ENCODE results near the gene HUNK. TPM values are rescaled to one million over a fixed set of nuclear protein-coding genes. Genes with fewer than 3 reads are reported as not detected.

The HUNK gene
- total and polyA plus RNA-seq, 2 donors from 2014 or later: 2.7 to 17.2 TPM

DNA sequence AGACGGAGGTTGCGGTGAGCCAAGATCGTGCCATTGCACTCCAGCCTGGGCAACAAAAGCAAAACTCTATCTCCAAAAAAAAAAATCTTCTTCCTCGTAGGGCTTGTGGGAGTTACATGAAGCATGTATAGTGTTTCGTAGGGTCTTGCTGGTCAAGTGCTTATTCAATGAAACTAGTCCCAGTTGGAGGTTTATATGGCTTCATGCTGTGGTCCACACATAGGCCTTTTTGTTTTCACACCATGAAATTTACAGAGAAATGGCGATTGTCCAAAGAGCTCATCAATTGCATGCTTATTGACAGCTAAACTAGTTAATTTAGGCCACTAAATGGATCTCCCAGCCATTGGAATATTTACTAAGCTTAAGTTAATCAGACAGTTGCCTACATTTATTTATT lies 29.6 kb downstream of the HUNK start:
- Histone ChIP-seq H3K27ac (ENCODE audit: low read depth in 2 of 2, low read length in 2 of 2) (no peak overlapping the region), H3K36me3 (ENCODE audit: control insufficient read depth in 2 of 3, insufficient read depth in 3 of 3, low read length in 3 of 3) (no peaks in the 10 kb centered on the region), H3K4me3 (ENCODE audit: low read length in 3 of 3) (no peak overlapping the region), H3K4me1 (ENCODE audit: control insufficient read depth in 2 of 3, insufficient read depth in 2 of 3, low read depth in 1 of 3, low read length in 3 of 3) (peaks cover 14 to 22% (median 19%) of the 10 kb centered on the region in 3 donors), H3K27me3 (ENCODE audit: control insufficient read depth, insufficient read depth, low read length) (no peaks in the 10 kb centered on the region), H3K9ac (ENCODE audit: low read length in 3 of 3) (no peak overlapping the region), H3K9me3 (ENCODE audit: control insufficient read depth in 2 of 3, insufficient read depth in 1 of 3, low read length in 3 of 3) (no peaks in the 10 kb centered on the region)
- intact Hi-C loops (cut with DNase I): no loop called here
- TF ChIP-seq CTCF (IDR thresholded peaks at IDR 0.05; ENCODE audit: borderline replicate concordance, extremely low read depth, insufficient read depth): no peak
- FAIRE-seq (no peak), DNase-seq (no peak)

DNA sequence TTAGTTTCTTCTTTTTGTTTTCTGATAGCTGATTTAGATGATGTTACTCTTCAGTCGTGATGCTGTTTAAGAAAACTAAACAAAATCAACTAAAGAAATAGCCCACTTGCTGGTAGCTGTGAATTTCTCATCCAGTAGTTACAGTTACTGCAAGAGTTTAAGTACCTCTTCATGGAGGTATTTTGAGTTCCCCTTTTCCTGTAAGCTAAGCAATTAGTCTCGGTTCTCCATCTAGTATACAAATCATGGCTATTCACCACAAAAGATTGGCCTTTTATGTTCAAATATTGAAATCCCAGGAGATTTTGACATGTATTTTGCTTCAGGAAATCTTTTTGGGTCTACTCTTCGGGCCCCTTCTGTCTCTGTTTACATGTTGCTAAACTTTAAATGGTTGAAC lies 31.1 kb downstream of the HUNK start:
- Histone ChIP-seq H3K27me3 (ENCODE audit: control insufficient read depth, insufficient read depth, low read length) (no peaks in the 10 kb centered on the region), H3K9me3 (ENCODE audit: control insufficient read depth in 2 of 3, insufficient read depth in 1 of 3, low read length in 3 of 3) (no peaks in the 10 kb centered on the region), H3K36me3 (ENCODE audit: control insufficient read depth in 2 of 3, insufficient read depth in 3 of 3, low read length in 3 of 3) (no peaks in the 10 kb centered on the region), H3K4me1 (ENCODE audit: control insufficient read depth in 2 of 3, insufficient read depth in 2 of 3, low read depth in 1 of 3, low read length in 3 of 3) (peaks cover 18 to 22% (median 22%) of the 10 kb centered on the region in 3 donors), H3K4me3 (ENCODE audit: low read length in 3 of 3) (no peak overlapping the region), H3K9ac (ENCODE audit: low read length in 3 of 3) (no peak overlapping the region), H3K27ac (ENCODE audit: low read depth in 2 of 2, low read length in 2 of 2) (no peak overlapping the region)
- FAIRE-seq (no peak), DNase-seq (no peak)
- intact Hi-C loops (cut with DNase I): no loop called here
- TF ChIP-seq CTCF (IDR thresholded peaks at IDR 0.05; ENCODE audit: borderline replicate concordance, extremely low read depth, insufficient read depth): no peak

DNA sequence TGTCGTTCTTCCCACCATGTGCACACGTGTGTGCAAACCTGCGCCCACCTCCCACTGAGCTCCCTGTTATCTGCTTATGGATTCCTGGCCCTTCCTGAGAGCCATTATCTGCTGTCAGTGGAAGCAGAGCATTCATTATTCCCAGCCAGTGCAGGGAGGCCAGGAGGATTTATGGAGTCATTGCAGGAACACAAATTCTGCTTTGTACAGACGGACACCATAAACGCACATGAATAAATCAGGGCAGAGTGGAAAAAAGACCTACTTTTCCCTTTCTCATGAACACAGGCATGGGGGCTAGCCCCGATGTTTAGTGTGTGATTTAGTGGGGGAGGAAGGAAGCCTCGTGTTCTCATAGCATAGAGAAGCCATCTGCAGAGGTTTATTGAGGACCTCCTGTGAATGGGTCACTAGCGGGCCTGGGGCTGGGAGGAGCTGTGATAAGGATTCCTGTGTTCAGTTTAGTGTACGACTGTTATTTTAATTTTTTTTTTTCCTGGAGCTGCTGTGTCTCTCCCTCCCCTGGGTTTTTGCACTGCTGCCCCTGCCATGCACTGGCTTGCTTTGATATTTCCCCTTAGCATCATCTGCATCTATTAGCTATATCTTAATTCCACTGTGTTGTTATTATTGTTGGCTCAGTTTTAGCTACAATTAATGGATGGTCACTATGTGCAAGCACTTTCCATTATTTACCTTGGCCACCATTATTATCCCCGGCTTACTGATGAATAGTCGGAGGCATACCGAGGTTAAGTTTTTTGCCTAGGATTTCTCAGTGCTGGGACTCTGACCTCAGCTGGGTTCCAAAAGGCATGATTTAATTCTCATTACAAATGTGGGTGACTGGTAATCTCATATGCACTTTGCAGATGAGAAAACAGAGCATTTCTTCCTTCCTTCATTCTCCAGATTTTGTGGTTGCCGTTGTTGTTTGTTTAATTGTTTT lies 33.0 kb downstream of the HUNK start:
- H3K27ac ChIP-seq (ENCODE audit: low read depth in 2 of 2, low read length in 2 of 2): no peak overlapping the region
- intact Hi-C loops (cut with DNase I): no loop called here
- H3K36me3 ChIP-seq (ENCODE audit: control insufficient read depth in 2 of 3, insufficient read depth in 3 of 3, low read length in 3 of 3): no peaks in the 10 kb centered on the region
- H3K9ac ChIP-seq (ENCODE audit: low read length in 3 of 3): no peak overlapping the region
- FAIRE-seq (no peak), DNase-seq (peak in 4 of 5 donors; percentile 70 to 92 (median 82))
- no peak for TF ChIP-seq CTCF (IDR thresholded peaks at IDR 0.05; ENCODE audit: borderline replicate concordance, extremely low read depth, insufficient read depth)
- no peaks in the 10 kb centered on the region for H3K27me3 ChIP-seq (ENCODE audit: control insufficient read depth, insufficient read depth, low read length)
- no peaks in the 10 kb centered on the region for H3K9me3 ChIP-seq (ENCODE audit: control insufficient read depth in 2 of 3, insufficient read depth in 1 of 3, low read length in 3 of 3)
- H3K4me1 ChIP-seq (ENCODE audit: control insufficient read depth in 2 of 3, insufficient read depth in 2 of 3, low read depth in 1 of 3, low read length in 3 of 3): peaks cover 16 to 23% (median 23%) of the 10 kb centered on the region in 3 donors
- H3K4me3 ChIP-seq (ENCODE audit: low read length in 3 of 3): no peak overlapping the region

All from kidney (tissue), 14 donors.